Psoas muscle (tissue), 7 donors: Measurements from ENCODE around the gene FAT2. TPM values are rescaled to one million over a fixed set of nuclear protein-coding genes. Genes with fewer than 3 reads are reported as not detected.

Source experiments
- polyA plus RNA-seq, 3 donors: library from polyadenylated mRNA; stranded (reverse); fragments of 200-250 nt; gene quantifications; one replicate each; pipeline ENCODE4 v1.2.3, GENCODE V29; 2013
- total RNA-seq, 4 donors: library from RNA; stranded (reverse); fragmentation: NEBNext Ultra II Directional in 2 of 4; extraction: Animal tissue kit (Norgen Biotek cat#: 25700) in 2 of 4; gene quantifications; one replicate each; pipeline versions ENCODE4 v1.2.1 to v1.2.4, GENCODE V29; 2021 to 2023
- donor health status: healthy with polysubstance abuse.
- donor health status: DM: no; HTN: no; CAD: no; lungs with moderate emphysema.
- donor health status: Bipolar disorder and iron deficiency.
- donor health status: healthy.
- donor health status: DM: no; HTN: no; CAD: no.
- donor health status: DM: no; HTN: no; CAD: no.
- donor health status: DM: yes; HTN: yes; CAD: no.

FAT2 gene
- total and polyA plus RNA-seq, 7 donors: 0.01 to 0.03 (median 0.02) TPM; not detected in 3

Other genes starting within 250 kb of the FAT2 start
- 10 to 100 TPM; 13.1 to 37.4 (median 21.2) TPM for gene SLC36A2, start 243.8 kb downstream of the FAT2 start, total RNA-seq
- 1 to 10 TPM; 2.7 to 8.6 (median 5.8) TPM for gene SLC36A2, start 243.8 kb downstream of the FAT2 start, polyA plus RNA-seq
- gene SLC36A1, start 143.7 kb downstream of the FAT2 start, total RNA-seq: 10 to 100 TPM; 12.0 to 19.7 (median 15.1) TPM
- gene SLC36A1, start 143.7 kb downstream of the FAT2 start, polyA plus RNA-seq: 1 to 10 TPM; 1.7 to 7.1 (median 5.9) TPM
- gene SPARC, start 95.6 kb upstream of the FAT2 start, total RNA-seq: 100 to 1,000 TPM; 175 to 687 (median 372) TPM
- gene SPARC, start 95.6 kb upstream of the FAT2 start, polyA plus RNA-seq: 100 to 1,000 TPM; 111 to 331 (median 170) TPM
- gene ATOX1, start 167.3 kb upstream of the FAT2 start, total RNA-seq: 10 to 100 TPM; 28.7 to 46.9 (median 40.7) TPM
- gene ATOX1, start 167.3 kb upstream of the FAT2 start, polyA plus RNA-seq: 10 to 100 TPM; 60.5 to 99.1 (median 80.3) TPM
- 100 to 1,000 TPM; 132 to 230 (median 154) TPM for gene G3BP1, start 180.6 kb upstream of the FAT2 start, total RNA-seq
- gene G3BP1, start 180.6 kb upstream of the FAT2 start, polyA plus RNA-seq: 100 to 1,000 TPM in 1 of 3 donors, 10 to 100 TPM in 2; 47.0 to 123 (median 58.2) TPM